C4-2B (cell line): ENCODE results near the gene NUMBL.

ENCODE experiments used
- H3K27ac ChIP-seq: fragments of 450-650 bp; 2 replicates; pipeline ENCODE4 v1.5.1; 2017
- ZFX ChIP-seq: fragments of 450-650 bp; IDR thresholded peaks from 2 replicates; pipeline ENCODE4 v1.6.1; 2017
- TF ChIP-seq, protein P1 (sequence below): fragments of 450-650 bp; conservative IDR thresholded peaks from 2 replicates; pipeline ENCODE4 v1.5.1; 2017; ENCODE audit warnings: mild to moderate bottlenecking

NUMBL gene

DNA sequence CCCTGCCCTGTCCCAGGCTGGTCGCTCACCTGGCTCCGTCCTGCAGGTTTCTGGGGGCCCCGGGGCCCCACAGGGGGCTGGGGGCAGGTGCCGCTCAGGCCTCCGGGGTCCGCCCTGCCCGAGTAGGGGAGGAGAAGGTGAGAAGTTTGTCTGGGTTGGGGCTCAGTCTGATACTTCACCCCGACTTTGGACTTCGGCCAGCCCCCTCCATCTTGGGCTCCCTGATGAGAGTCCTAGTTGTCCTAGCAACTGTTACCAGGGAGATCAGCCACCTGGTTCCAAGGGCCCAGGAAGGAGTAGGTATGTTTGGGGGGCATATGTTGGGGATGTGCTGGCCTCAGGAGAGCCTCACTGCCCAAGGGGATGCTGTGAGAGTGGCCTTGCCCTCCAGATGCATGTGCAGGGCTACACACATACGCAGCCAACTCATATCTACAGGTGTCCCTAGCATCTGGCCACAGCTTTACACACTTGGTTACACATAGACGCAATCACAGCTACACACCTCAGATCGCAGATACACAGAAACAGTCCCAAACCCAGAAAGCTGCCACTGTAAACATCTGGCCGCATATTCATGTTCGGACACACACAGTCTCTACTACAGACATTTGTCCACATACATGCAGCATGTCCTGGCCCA is 3.4 kb downstream of the NUMBL start:
- TF ChIP-seq ZFX: no peak
- TF ChIP-seq, protein P1, sequence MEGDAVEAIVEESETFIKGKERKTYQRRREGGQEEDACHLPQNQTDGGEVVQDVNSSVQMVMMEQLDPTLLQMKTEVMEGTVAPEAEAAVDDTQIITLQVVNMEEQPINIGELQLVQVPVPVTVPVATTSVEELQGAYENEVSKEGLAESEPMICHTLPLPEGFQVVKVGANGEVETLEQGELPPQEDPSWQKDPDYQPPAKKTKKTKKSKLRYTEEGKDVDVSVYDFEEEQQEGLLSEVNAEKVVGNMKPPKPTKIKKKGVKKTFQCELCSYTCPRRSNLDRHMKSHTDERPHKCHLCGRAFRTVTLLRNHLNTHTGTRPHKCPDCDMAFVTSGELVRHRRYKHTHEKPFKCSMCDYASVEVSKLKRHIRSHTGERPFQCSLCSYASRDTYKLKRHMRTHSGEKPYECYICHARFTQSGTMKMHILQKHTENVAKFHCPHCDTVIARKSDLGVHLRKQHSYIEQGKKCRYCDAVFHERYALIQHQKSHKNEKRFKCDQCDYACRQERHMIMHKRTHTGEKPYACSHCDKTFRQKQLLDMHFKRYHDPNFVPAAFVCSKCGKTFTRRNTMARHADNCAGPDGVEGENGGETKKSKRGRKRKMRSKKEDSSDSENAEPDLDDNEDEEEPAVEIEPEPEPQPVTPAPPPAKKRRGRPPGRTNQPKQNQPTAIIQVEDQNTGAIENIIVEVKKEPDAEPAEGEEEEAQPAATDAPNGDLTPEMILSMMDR: no peak
- H3K27ac ChIP-seq: no peak overlapping the region

DNA sequence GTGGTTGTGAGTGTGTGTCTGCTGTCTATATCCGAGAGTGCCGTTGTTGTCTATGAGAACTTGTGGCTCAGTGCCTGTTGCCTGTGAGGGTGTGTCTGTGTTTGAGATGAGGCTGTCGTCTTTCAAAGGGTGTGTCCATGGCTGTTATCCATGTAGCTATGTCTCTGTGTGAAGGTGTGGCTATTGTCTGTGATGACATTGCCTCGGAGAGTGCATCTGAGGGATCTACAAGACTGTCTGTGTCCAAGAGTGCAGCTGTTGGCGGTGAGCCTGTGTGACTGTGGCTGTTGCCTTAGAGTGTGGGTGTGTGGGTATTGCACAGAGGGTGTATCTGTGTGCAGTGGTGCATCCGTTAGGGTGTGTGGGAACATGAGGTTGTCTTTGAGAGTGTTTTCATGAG is 4.9 kb downstream of the NUMBL start:
- TF ChIP-seq, protein P1: no peak
- TF ChIP-seq ZFX: no peak
- no peak overlapping the region for H3K27ac ChIP-seq

DNA sequence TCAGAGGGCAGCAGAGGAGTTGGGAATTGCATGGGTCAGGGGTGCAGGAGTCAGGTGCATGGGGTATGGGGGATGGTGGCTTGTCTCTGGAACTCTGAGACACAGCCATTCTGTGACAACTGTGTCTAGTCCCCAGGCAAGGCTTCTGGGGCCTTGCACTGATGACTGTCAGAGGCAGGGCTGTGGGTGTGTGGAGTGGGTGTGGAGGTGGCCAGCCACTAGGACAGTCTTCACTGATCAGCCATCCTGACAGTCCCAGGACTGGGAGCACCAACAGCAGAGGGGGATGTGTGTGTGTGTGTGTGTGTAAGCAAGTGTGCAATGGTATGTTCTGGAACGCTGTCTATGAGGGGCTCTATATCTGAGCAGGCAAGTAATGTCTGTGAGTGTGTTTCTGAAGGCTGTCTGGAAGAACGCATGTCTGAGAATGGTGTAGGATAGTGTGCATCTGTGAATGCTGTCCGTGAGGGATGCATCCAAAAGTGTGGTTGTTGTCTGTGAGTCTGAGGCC is 5.4 kb downstream of the NUMBL start:
- no peak for TF ChIP-seq ZFX
- TF ChIP-seq, protein P1: no peak

DNA sequence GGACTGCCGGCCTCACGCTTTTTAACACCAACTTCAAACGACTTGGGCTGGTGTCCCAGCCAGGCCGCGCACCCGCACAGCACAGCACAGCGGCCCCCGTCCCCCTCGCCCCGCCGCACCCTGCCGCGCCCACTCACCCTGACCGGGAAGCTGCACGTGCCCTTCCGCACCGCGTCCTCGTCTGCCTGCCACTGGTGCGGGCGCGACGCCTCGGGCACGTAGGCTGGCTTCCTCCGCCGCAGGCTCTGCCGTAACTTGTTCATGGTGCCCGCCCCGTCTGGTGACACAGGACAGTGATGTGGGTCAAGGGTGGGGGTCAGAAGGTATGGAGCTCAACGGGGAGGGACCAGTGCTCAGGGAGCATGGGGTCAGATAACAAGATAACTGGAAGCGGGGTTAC is 6.2 kb downstream of the NUMBL start:
- no peak overlapping the region for H3K27ac ChIP-seq
- TF ChIP-seq, protein P1: no peak
- TF ChIP-seq ZFX: no peak

More for the DNA sequence above, 5.4 kb downstream of the NUMBL start:
- H3K27ac ChIP-seq: no peak overlapping the region

DNA sequence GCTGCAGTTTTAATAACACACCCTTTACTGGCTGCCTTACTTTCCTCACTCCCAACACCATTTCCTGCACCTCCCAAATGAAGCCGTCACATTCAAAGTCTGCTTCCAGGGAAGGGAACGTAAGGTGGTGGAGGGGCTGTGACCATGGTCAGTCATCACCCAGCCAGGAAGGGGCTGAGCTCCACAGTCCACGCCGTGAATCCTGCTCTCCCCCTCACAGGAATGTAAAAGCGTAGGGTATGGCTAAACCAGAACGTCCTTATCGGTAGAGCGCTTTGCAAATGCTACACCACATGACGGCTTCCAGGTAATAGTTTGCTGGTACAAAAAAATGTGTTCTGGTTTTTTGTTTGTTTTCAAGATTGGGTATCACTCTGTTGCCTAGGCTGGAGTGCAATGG is 7.0 kb downstream of the NUMBL start:
- H3K27ac ChIP-seq: no peak overlapping the region
- TF ChIP-seq ZFX: no peak
- TF ChIP-seq, protein P1: no peak

DNA sequence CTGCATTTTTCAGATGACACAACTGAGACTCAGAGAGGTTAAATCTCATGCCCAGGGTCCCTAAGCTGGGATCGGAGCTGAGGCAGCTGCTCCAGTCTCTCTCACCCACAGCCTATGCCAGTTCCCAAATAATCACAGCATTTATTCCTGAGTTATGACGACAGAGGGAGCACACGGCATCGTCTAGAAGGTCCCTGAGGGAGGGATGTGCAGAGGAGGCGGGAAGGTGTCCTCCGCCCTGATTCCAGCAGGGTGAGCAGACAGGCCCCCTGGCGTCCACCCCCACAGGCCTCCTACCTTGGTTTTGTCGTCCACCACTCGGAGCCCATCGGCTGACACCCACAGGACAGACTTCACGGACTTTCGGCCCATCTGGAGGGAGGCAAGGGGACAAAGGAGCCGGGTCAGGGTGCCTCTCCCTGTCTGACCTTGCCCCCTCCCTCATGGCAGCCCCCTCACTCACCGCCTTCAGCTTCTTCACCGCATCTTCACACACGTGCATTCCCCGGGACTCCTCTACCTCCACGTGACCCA is 8.0 kb downstream of the NUMBL start:
- TF ChIP-seq, protein P1: no peak
- no peak for TF ChIP-seq ZFX
- no peak overlapping the region for H3K27ac ChIP-seq

DNA sequence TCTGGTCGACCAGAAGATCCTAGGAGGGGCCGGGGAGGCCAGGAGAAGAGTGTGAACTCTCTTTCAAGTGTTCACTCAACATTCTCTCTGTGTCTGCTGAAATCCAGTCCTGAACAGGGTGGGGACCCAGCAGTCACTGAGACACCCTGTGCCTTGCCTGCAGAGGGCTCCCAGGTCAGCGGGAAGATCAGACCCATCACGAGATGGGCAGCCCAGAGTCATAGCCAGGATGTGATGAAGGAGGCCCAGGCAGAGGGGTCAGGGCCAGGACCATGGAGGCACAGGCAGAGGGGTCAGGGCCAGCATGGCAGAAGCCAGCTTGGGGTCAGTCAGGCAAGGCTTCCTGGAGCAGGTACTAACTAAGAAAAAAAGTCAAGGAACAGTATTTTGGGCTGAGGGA is 9.4 kb downstream of the NUMBL start:
- TF ChIP-seq, protein P1: no peak
- no peak for TF ChIP-seq ZFX
- H3K27ac ChIP-seq: no peak overlapping the region
